Keratinocyte (primary cell): ENCODE data around the gene ZNF524. TPM values are rescaled to one million over a fixed set of nuclear protein-coding genes. Genes with fewer than 3 reads are reported as not detected.

Experiments
- DNase-seq: peaks from one replicate; pipeline ENCODE4 v3.0.0-alpha.2; 2011; ENCODE audit warnings: low read depth, missing footprints, low spot score
- FAIRE-seq: peaks from 2 replicates; lab custom pipeline; 2011; peaks lifted over from hg19 to GRCh38; lab: Jason Lieb, UNC
- H2AFZ ChIP-seq: 2 replicates; pipeline ENCODE4 v1.6.0; 2012; ENCODE audit warnings: low read length, control low read depth, inconsistent platforms; ENCODE audit not compliant: control insufficient read depth
- H3K27ac ChIP-seq: 2 replicates; pipeline ENCODE4 v1.5.1; 2011; ENCODE audit warnings: low read length; ENCODE audit not compliant: control insufficient read depth, insufficient read depth
- H3K27me3 ChIP-seq: 3 replicates; pipeline ENCODE4 v1.6.0; 2011; ENCODE audit warnings: low read length; ENCODE audit not compliant: control insufficient read depth, insufficient read depth; ENCODE audit errors: extremely low read depth
- H3K36me3 ChIP-seq, 2 experiments: 2 replicates in 1 of 2; 3 replicates in 1 of 2; pipeline ENCODE4 v1.5.1; 2011; ENCODE audit warnings: low read length in 2 of 2, mild to moderate bottlenecking in 1 of 2; ENCODE audit not compliant: control insufficient read depth in 2 of 2, insufficient read depth in 2 of 2; ENCODE audit errors: extremely low read depth in 1 of 2
- H3K4me1 ChIP-seq: 3 replicates; pipeline ENCODE4 v1.5.1; 2011; ENCODE audit warnings: low read length; ENCODE audit not compliant: control insufficient read depth, insufficient read depth; ENCODE audit errors: extremely low read depth
- H3K4me2 ChIP-seq: 3 replicates; pipeline ENCODE4 v1.6.0; 2011; ENCODE audit warnings: low read depth, low read length; ENCODE audit not compliant: control insufficient read depth, insufficient read depth; ENCODE audit errors: extremely low read depth
- H3K4me3 ChIP-seq, 3 experiments: fragments of 200-600 bp in 1 of 3; sonication (generic) in 1 of 3; 2 replicates in 2 of 3; 3 replicates in 1 of 3; pipeline ENCODE4 v1.5.1; 2011 to 2016; ENCODE audit warnings: low read length in 3 of 3, mild to moderate bottlenecking in 3 of 3, control low read depth in 2 of 3, inconsistent platforms in 1 of 3, low read depth in 1 of 3, mixed read lengths in 1 of 3, mixed run types in 1 of 3, moderate library complexity in 1 of 3; ENCODE audit not compliant: control insufficient read depth in 2 of 3, insufficient read depth in 2 of 3; ENCODE audit errors: extremely low read depth in 1 of 3
- H3K79me2 ChIP-seq: 2 replicates; pipeline ENCODE4 v1.6.0; 2012; ENCODE audit warnings: low read length; ENCODE audit not compliant: control insufficient read depth, insufficient read depth
- H3K9ac ChIP-seq: 3 replicates; pipeline ENCODE4 v1.6.0; 2011; ENCODE audit warnings: low read length; ENCODE audit not compliant: control insufficient read depth, insufficient read depth; ENCODE audit errors: extremely low read depth
- H3K9me1 ChIP-seq: 3 replicates; pipeline ENCODE4 v1.6.0; 2011; ENCODE audit warnings: low read length; ENCODE audit not compliant: control insufficient read depth, insufficient read depth; ENCODE audit errors: extremely low read depth
- H3K9me3 ChIP-seq: 2 replicates; pipeline ENCODE4 v1.5.1; 2012; ENCODE audit warnings: low read depth, low read length; ENCODE audit not compliant: control insufficient read depth
- H4K20me1 ChIP-seq: 3 replicates; pipeline ENCODE4 v1.6.0; 2011; ENCODE audit warnings: low read length; ENCODE audit not compliant: control insufficient read depth, insufficient read depth; ENCODE audit errors: extremely low read depth
- CTCF ChIP-seq, 3 experiments: IDR thresholded peaks in 1 of 3; conservative IDR thresholded peaks in 1 of 3; optimal IDR thresholded peaks in 1 of 3; 2 replicates in 2 of 3; 3 replicates in 1 of 3; pipeline versions ENCODE3 to v1.5.1; 2011; ENCODE audit warnings: low read length in 3 of 3, mild to moderate bottlenecking in 3 of 3, moderate library complexity in 2 of 3, control low read depth in 1 of 3, inconsistent platforms in 1 of 3; ENCODE audit not compliant: insufficient read depth in 2 of 3; ENCODE audit errors: extremely low read depth in 1 of 3
- EZH2 ChIP-seq: IDR thresholded peaks from one replicate; pipeline ENCODE4 v1.6.1; 2012; ENCODE audit warnings: inconsistent platforms, mild to moderate bottlenecking, low read length, moderate library complexity
- dilution Hi-C: fragments of 300-500 bp; cut with MboI; formaldehyde crosslinking; loops from one replicate; pipeline ENCODE4 v1.7.0; 2020; ENCODE audit warnings: low sequenced_read_pairs; ENCODE audit not compliant: extremely low pct_ligation_motif_present
- polyA plus RNA-seq, 5 experiments: library from polyadenylated mRNA; depleted of rRNA in 3 of 5; stranded (reverse) in 3 of 5; stranded (forward) in 1 of 5; unstranded in 1 of 5; fragments of >200 nt; gene quantifications; 1 replicate in 1 of 5; 2 replicates in 3 of 5; 3 replicates in 1 of 5; pipeline versions ENCODE4 v1.2.1 to v1.2.3, GENCODE V29; 2011 to 2012; ENCODE audit warnings: missing spikeins in 2 of 5, low read depth in 1 of 5, low replicate concordance in 1 of 5

The ZNF524 gene
- polyA plus RNA-seq, 1 donor (not counting 4 experiments of a cell fraction or from before 2014, with no cell fraction given), result 2.6 TPM

- peaks cover 14% of the 10 kb centered on the region for H3K4me1 ChIP-seq
- TF ChIP-seq EZH2 (no peak), CTCF (optimal IDR thresholded peaks at IDR 0.05 in 1 of 3, IDR thresholded peaks at IDR 0.05 in 1 of 3, conservative IDR thresholded peaks at IDR 0.05 in 1 of 3; ENCODE audit: extremely low read depth in 1 of 3, insufficient read depth in 2 of 3, low read length in 3 of 3) (no peak)
- H2AFZ ChIP-seq, result no peak overlapping the region
- H3K4me3 ChIP-seq, result no peak overlapping the region
- no peaks in the 10 kb centered on the region for H3K9me1 ChIP-seq
- no peaks in the 10 kb centered on the region for H3K79me2 ChIP-seq
- H3K9me3 ChIP-seq, result no peaks in the 10 kb centered on the region
- H4K20me1 ChIP-seq, result no peaks in the 10 kb centered on the region
- H3K4me2 ChIP-seq, result no peak overlapping the region
- H3K27me3 ChIP-seq, result peaks cover under 1% of the 10 kb centered on the region
- no peak overlapping the region for H3K9ac ChIP-seq
- H3K27ac ChIP-seq, result no peak overlapping the region
- FAIRE-seq (no peak), DNase-seq (no peak)
- dilution Hi-C loops, result no loop called here
- peaks cover 0 to 5% of the 10 kb centered on the region in 2 experiments for H3K36me3 ChIP-seq
These were observed 10.0 kb upstream of the ZNF524 start for GRCh38 chr19:55590109-55590508.

- DNase-seq (no peak), FAIRE-seq (no peak)
- H2AFZ ChIP-seq, result no peak overlapping the region
These were observed 9.5 kb upstream of the ZNF524 start for GRCh38 chr19:55590617-55591016.

More at GRCh38 chr19:55590617-55591016, 9.5 kb upstream of the ZNF524 start:
- Histone ChIP-seq H3K79me2 (no peaks in the 10 kb centered on the region), H3K4me3 (no peak overlapping the region), H3K4me1 (peaks cover 14% of the 10 kb centered on the region), H3K27me3 (no peaks in the 10 kb centered on the region), H3K9me3 (no peaks in the 10 kb centered on the region), H3K36me3 (peaks cover 0 to 7% of the 10 kb centered on the region in 2 experiments), H3K9me1 (no peaks in the 10 kb centered on the region), H3K4me2 (no peak overlapping the region), H3K9ac (no peak overlapping the region), H4K20me1 (no peaks in the 10 kb centered on the region), H3K27ac (no peak overlapping the region)
- dilution Hi-C loops, result no loop called here
- TF ChIP-seq EZH2 (no peak), CTCF (optimal IDR thresholded peaks at IDR 0.05 in 1 of 3, IDR thresholded peaks at IDR 0.05 in 1 of 3, conservative IDR thresholded peaks at IDR 0.05 in 1 of 3; ENCODE audit: extremely low read depth in 1 of 3, insufficient read depth in 2 of 3, low read length in 3 of 3) (no peak)
